Fibroblast of skin of right biceps (primary cell): ENCODE measurements around the gene ARIH2.

Experiments
- DNase-seq: peaks from one replicate; pipeline ENCODE4 v3.0.0-alpha.2; 2013

Gene ARIH2

GRCh38 chr3:48979451-48979850, 60.8 kb downstream of the ARIH2 start:
- no peak for DNase-seq

GRCh38 chr3:48980295-48980694, 61.7 kb downstream of the ARIH2 start:
- DNase-seq = no peak

- DNase-seq = no peak
Measured at GRCh38 chr3:48982016-48982415, 63.4 kb downstream of the ARIH2 start.

GRCh38 chr3:48982686-48983085, 64.0 kb downstream of the ARIH2 start:
- no peak for DNase-seq

DNA sequence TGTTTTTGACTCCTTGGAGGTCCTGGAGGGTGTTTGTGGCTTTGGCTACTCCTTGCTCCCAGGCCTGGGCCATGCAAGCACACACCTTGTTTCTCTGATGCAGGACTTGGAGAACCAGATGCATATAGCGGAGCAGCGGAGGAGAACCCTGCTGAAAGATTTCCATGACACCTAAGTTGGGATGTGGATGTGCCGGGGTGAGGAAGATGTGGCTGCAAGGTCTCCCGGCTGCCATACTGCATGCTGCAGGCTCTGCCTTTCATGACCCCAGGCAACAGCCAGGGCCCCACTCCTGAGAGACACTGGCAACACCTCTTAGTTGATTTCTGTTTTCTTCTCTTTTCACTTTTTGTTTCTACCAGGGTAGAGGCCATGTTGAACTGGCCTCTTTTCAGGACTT, 64.5 kb downstream of the ARIH2 start:
- no peak for DNase-seq

DNA sequence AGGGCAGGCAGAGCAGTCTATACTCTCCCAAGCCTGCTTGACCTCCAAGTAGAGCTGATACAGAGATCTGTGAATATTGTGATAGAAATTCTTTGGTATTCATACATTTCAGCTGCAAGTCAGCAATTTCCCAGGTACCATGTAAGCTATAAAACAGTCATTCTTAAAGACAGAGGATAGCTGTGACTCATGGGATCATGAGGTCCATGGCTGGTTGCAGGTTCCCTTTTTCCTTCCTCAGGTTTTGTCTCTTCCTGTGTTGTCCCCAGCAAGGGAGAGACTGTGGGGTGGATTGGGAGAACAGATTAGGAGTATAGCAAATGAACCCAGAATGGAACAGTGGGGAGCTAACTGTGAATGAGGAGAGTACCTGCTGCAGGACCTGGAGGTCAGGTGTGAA, 66.0 kb downstream of the ARIH2 start:
- no peak for DNase-seq

GRCh38 chr3:48985831-48986376, 67.3 kb downstream of the ARIH2 start:
- no peak for DNase-seq

GRCh38 chr3:48989126-48989795, 70.6 kb downstream of the ARIH2 start:
- no peak for DNase-seq

GRCh38 chr3:48989796-48990635, 71.4 kb downstream of the ARIH2 start, which contains the start of gene P4HTM:
Gene P4HTM (plus strand): TSS chr3:48990241. CDS start chr3:48990257, 16 bp downstream.
- DNase-seq = peak; percentile 95

DNA sequence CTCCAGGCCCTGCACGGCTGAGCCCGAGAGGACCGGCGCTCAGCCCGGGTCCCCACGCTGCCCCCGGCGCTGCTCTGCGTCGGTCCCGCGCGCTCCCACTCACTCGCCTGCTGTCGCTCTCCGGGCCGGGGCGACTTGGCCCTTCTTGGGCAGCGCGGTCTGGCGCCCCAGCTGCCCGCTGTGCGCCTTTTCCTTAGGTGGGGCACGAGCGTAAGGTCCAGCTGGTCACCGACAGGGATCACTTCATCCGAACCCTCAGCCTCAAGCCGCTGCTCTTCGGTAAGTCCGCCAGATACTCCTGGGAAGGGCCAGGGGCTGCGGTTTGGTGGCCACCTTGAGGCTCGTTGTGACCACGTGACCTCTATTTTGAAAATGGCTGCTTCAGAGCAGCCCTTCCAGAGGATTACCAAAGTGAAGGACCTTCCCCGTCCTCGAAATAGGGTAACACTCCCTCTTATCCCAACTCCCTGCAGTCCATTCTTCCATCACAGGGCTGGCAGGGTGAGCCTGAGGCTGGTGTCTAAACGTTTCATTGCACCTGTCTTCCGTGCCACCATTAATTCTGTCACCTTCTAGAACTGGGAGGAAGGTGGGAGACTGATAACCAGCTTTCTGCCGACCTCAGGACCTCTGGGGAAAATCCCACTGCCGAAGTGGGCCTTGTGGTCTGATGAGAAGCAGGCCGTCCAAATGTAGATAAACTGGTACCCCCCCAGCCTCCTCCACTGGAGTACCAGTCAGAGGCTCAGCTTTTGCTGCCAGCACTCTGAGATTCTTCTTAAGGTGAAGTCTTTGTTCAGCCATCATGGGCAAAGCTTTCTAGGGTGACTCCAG, 72.2 kb downstream of the ARIH2 start:
- DNase-seq = peak; percentile 14

DNA sequence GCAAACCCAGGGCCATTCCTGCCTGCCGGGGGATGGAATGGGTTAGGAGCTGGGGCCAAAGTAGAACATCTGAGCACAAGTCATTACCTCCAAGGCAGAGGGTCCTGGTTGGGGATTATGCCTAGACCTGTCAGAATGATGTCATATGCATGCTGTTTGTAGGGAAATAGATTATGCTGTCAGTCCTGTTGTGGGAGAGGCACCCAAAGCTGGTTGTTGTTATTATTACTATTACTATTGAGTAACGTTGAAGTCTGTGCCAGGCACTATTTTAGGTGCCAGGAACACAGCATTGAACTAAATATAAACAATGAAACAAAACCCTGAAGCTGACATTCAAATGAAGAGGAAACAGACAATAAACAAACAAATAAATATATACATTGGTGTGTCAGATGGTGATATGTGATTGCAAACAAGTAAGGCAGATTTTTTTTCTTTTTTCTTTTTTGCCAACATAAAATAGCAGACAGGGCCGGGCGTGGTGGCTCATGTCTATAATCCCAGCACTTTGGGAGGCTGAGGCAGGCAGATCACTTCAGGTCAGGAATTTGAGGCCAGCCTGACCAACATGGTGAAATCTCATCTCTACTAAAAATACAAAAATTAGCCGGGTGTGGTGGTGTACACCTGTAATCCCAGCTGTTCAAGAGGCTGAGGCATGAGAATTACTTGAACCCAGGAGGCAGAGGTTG, 73.4 kb downstream of the ARIH2 start:
- DNase-seq = no peak

GRCh38 chr3:48993834-48994233, 75.2 kb downstream of the ARIH2 start:
- DNase-seq = no peak

GRCh38 chr3:48996640-48997039, 78.0 kb downstream of the ARIH2 start:
- DNase-seq = no peak

GRCh38 chr3:48997102-48997635, 78.5 kb downstream of the ARIH2 start:
- no peak for DNase-seq

GRCh38 chr3:48997714-48998637, 79.3 kb downstream of the ARIH2 start:
- no peak for DNase-seq

- DNase-seq = no peak
Measured at GRCh38 chr3:48999085-48999858, 80.6 kb downstream of the ARIH2 start.

DNA sequence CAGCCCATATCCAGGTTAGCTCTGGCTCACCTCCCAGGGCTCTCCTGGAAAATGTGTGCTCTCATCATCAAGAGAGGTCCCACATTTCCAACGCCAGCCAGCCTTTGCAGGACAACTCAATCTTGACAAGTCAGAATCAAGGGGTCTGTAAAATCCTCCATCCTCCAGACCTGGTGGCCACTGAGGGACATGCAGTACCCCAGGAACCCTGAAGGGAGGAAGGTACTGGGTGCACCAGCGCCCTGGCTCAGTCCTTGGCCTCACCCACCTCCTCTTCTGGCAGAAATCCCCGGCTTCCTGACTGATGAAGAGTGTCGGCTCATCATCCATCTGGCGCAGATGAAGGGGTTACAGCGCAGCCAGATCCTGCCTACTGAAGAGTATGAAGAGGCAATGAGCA, 82.5 kb downstream of the ARIH2 start:
- DNase-seq = no peak

- DNase-seq = no peak
Measured at GRCh38 chr3:49004352-49005302, 86.0 kb downstream of the ARIH2 start.

DNA sequence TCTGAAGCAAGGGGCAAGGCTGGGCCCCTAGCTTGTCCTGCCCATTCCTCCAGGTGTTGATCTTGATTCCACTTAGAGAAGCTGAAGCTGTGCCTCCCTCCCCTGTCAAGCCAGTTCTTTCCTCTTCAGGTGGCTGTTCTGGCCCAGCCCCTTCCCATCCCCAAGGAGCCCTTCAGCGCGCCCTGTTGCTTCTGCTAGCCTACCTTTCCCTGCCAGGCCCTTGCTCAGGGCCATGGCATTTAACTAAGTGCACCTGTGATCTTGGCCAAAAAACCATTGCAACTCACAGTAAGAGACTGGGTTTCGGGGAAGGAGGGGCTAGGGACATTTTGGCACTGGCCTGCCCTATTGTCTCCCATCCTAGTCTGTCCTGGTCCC, 86.7 kb downstream of the ARIH2 start:
- no peak for DNase-seq
